IPS DF 6.9 (cell line): Measurements from ENCODE around the gene TEKT3.

Experiments used
- DNase-seq: peaks from one replicate; pipeline ENCODE4 v3.0.0-alpha.2; 2013; ENCODE audit warnings: low read depth, low spot score
- H3K27ac ChIP-seq: one replicate; pipeline ENCODE4 v1.5.1; 2013; ENCODE audit warnings: low read length, control low read depth
- H3K27me3 ChIP-seq: 2 replicates; pipeline ENCODE4 v1.6.1; 2013; ENCODE audit warnings: mild to moderate bottlenecking, low read length; ENCODE audit not compliant: control insufficient read depth, insufficient read depth
- H3K36me3 ChIP-seq: 2 replicates; pipeline ENCODE4 v1.6.1; 2013; ENCODE audit warnings: low read length; ENCODE audit not compliant: control insufficient read depth, insufficient read depth
- H3K4me1 ChIP-seq: 2 replicates; pipeline ENCODE4 v1.6.1; 2013; ENCODE audit warnings: low read length; ENCODE audit not compliant: control insufficient read depth, insufficient read depth
- H3K4me3 ChIP-seq: 2 replicates; pipeline ENCODE4 v1.5.1; 2013; ENCODE audit warnings: mild to moderate bottlenecking, low read length
- H3K9me3 ChIP-seq: 2 replicates; pipeline ENCODE4 v1.6.1; 2013; ENCODE audit warnings: low read length, inconsistent platforms; ENCODE audit not compliant: control insufficient read depth, insufficient read depth
- WGBS: extraction: QIAGEN DNeasy Blood & Tissue Kit; methylation state at CpG from one replicate; pipeline ENCODE4 v1.1.7; 2013; ENCODE audit warnings: mixed read lengths, missing lambda C conversion rate; ENCODE audit not compliant: insufficient read length, insufficient coverage; 5-methylcytosine and 5-hydroxymethylcytosine counted together

Gene TEKT3

GRCh38 chr17:15301845-15302244 lies 39.6 kb downstream of the TEKT3 start:
- Histone ChIP-seq H3K36me3 (no peaks in the 10 kb centered on the region), H3K4me1 (no peaks in the 10 kb centered on the region), H3K4me3 (no peak overlapping the region), H3K27ac (no peak overlapping the region), H3K9me3 (no peaks in the 10 kb centered on the region), H3K27me3 (no peaks in the 10 kb centered on the region)
- WGBS, result no CpG with 5 or more reads among the region's 6 CpGs
- no peak for DNase-seq

DNA sequence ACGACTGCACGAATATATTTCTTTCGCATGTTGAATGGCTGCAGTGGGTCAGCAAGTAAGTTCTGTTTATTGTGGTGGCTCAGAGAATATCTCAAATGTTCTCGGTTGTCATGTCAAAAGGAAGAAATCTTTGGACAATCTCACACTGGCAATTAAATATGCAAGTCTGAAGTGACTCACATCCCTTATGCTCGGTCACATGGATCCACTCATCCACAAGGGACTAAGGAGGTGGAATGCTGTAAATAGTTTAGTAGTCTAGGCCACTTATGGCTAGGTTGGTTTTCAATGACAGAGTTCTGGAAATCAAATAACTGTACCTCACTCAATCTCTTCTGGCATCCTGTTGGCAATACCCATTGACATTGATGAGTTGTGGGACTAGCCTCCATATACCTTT lies 43.2 kb downstream of the TEKT3 start:
- Histone ChIP-seq H3K27ac (no peak overlapping the region), H3K9me3 (no peaks in the 10 kb centered on the region), H3K27me3 (no peaks in the 10 kb centered on the region), H3K36me3 (no peaks in the 10 kb centered on the region), H3K4me3 (no peak overlapping the region), H3K4me1 (no peaks in the 10 kb centered on the region)
- no CpG with 5 or more reads among the region's 5 CpGs for WGBS
- DNase-seq, result no peak

- no peaks in the 10 kb centered on the region for H3K9me3 ChIP-seq
- no CpG with 5 or more reads among the region's 3 CpGs for WGBS
- no peak overlapping the region for H3K27ac ChIP-seq
- H3K36me3 ChIP-seq, result no peaks in the 10 kb centered on the region
- no peaks in the 10 kb centered on the region for H3K27me3 ChIP-seq
- H3K4me3 ChIP-seq, result no peak overlapping the region
- no peaks in the 10 kb centered on the region for H3K4me1 ChIP-seq
- DNase-seq, result no peak
Measured at GRCh38 chr17:15293558-15293957, 47.8 kb downstream of the TEKT3 start.

- DNase-seq, result no peak
- no peaks in the 10 kb centered on the region for H3K9me3 ChIP-seq
- no peak overlapping the region for H3K4me3 ChIP-seq
- WGBS, result no CpG with 5 or more reads among the region's 8 CpGs
- no peaks in the 10 kb centered on the region for H3K36me3 ChIP-seq
- no peaks in the 10 kb centered on the region for H3K27me3 ChIP-seq
- no peaks in the 10 kb centered on the region for H3K4me1 ChIP-seq
- H3K27ac ChIP-seq, result no peak overlapping the region
Measured at GRCh38 chr17:15291674-15292361, 49.6 kb downstream of the TEKT3 start.

- no peak for DNase-seq
- Histone ChIP-seq H3K27me3 (no peaks in the 10 kb centered on the region), H3K36me3 (no peaks in the 10 kb centered on the region), H3K9me3 (no peaks in the 10 kb centered on the region), H3K4me3 (no peak overlapping the region), H3K27ac (no peak overlapping the region), H3K4me1 (no peaks in the 10 kb centered on the region)
- WGBS, result no CpG with 5 or more reads among the region's 6 CpGs
Measured at GRCh38 chr17:15290605-15291004, 50.8 kb downstream of the TEKT3 start.

DNA sequence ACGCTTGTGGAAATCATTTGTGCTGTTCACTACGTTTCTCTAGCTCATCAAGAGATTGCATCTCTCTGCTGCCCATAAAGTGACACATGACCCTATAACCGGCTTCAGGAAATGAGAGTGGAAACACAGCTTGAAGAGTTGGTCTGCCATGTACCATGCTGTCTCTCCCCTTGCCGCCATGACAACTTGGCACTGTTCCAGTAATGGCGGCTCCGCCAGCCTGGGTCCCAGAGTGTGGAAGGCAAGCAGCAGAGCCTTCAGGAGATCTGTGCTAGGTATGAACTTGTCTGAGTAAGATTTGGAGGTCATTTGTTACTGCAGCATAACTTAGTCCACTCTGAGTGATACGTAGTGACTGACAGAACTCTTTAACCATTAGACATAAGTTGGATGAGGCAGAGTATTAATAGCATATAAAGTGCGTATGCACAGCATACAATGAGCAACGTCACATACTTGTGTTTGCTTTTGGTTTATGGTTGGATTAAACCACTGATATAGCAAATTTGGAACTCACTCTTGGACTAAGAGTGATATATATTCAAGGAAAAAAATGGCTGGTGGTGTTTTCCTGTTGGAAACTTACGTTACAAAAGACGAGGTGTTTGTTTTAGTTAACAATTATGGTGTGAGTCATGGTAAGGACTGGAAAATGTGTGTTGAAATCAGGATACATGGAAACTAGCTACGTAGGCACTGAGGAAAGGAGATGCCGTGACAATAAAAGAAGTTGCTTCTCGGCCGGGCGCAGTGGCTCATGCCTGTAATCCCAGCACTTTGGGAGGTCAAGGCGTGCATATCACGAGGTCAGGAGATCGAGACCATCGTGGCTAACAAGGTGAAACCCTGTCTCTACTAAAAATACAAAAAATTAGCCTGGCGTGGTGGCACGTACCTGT lies 51.9 kb downstream of the TEKT3 start:
- Histone ChIP-seq H3K27ac (no peak overlapping the region), H3K4me3 (no peak overlapping the region), H3K9me3 (no peaks in the 10 kb centered on the region), H3K27me3 (no peaks in the 10 kb centered on the region), H3K36me3 (no peaks in the 10 kb centered on the region), H3K4me1 (no peaks in the 10 kb centered on the region)
- DNase-seq, result no peak
- WGBS, result no CpG with 5 or more reads among the region's 22 CpGs

- DNase-seq, result no peak
- Histone ChIP-seq H3K4me3 (no peak overlapping the region), H3K9me3 (no peaks in the 10 kb centered on the region), H3K4me1 (no peaks in the 10 kb centered on the region), H3K27me3 (no peaks in the 10 kb centered on the region), H3K27ac (no peak overlapping the region), H3K36me3 (no peaks in the 10 kb centered on the region)
- no CpG with 5 or more reads among the region's 1 CpG for WGBS
Measured at GRCh38 chr17:15288859-15289258, 52.5 kb downstream of the TEKT3 start.

DNA sequence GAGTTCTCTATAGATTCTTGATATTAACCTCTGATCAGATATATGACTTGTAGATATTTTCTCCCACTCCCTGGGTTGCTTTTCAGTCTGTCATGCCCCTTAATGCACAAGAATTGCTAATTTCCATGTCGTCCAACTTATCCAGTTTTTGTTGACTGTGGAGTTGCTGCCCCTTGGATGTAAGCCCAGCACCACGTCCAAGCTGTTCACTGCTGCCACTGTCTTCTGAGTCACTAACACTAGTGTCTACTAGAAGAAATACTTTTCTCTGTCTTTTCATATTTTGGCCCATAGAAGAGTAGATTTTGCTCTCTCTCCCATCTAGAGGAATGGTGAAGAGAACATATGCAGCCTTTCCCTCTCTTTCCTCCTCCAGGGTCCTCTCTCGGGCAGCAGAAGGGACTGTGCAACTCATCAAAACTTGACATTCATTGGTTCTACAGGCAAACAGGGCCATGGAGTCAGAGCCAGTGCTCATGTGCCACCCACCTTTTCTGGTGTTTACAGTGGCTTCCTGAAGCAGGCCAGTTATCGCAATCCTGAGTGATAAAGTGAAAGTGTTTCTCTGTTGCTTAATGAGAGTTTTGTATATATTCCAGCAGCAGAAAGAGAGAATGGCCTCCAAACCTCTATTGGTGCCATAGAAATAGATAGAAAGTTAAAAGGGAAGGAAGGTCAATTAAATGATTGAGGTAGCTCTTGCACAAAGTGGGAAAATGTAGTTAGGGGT lies 53.7 kb downstream of the TEKT3 start:
- Histone ChIP-seq H3K9me3 (no peaks in the 10 kb centered on the region), H3K27me3 (no peaks in the 10 kb centered on the region), H3K4me1 (no peaks in the 10 kb centered on the region), H3K27ac (no peak overlapping the region), H3K4me3 (no peak overlapping the region), H3K36me3 (no peaks in the 10 kb centered on the region)
- no peak for DNase-seq
- WGBS, result no CpG with 5 or more reads among the region's 4 CpGs

DNA sequence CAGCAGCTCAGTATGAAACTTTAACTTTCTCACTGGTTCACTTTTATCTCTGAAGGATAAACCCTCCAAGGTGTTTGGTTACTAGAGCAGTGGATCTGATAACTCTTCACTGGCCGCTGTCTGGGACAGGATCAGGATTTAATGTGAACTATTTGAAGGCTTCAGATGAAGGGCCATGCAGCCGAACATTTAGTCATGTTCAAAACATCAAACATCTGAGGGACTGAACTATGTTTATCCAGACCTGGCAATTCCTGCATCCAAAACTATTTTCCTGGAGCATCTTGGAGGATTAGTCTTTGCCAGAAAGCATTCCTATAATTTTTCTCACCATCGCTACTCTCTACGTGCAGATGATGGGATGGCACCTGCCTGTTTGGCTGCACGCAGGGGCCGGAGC lies 55.9 kb downstream of the TEKT3 start:
- H3K27ac ChIP-seq, result no peak overlapping the region
- no peaks in the 10 kb centered on the region for H3K9me3 ChIP-seq
- no peaks in the 10 kb centered on the region for H3K36me3 ChIP-seq
- no peak for DNase-seq
- H3K4me3 ChIP-seq, result no peak overlapping the region
- no CpG with 5 or more reads among the region's 6 CpGs for WGBS
- no peaks in the 10 kb centered on the region for H3K27me3 ChIP-seq
- no peaks in the 10 kb centered on the region for H3K4me1 ChIP-seq

- Histone ChIP-seq H3K4me3 (no peak overlapping the region), H3K27me3 (no peaks in the 10 kb centered on the region), H3K27ac (no peak overlapping the region), H3K36me3 (no peaks in the 10 kb centered on the region), H3K9me3 (no peaks in the 10 kb centered on the region), H3K4me1 (no peaks in the 10 kb centered on the region)
- WGBS, result no CpG with 5 or more reads among the region's 2 CpGs
- DNase-seq, result no peak
Measured at GRCh38 chr17:15284537-15284936, 56.9 kb downstream of the TEKT3 start.
